HepG2 (cell line): ENCODE measurements around the gene ENGASE. TPM values are rescaled to one million over a fixed set of nuclear protein-coding genes. Genes with fewer than 3 reads are reported as not detected.

Experiments
- ATAC-seq: fragments of 200-7000 bp; cut with Tn5 transposase; 3 replicates; pipeline ENCODE4 v1.9.1; 2020; ENCODE audit warnings: mild to moderate bottlenecking, moderate library complexity
- BruUV-seq: library from RNA; stranded (reverse); fragments of 400-500 nt; replicated peaks from 2 replicates; lab custom pipeline; 2021; lab: Mats Ljungman, UMichigan
- CTCF ChIA-PET: fragments of 300-600 bp; formaldehyde crosslinking; extraction: SDS; loops from one replicate; lab custom pipeline; 2021; ENCODE audit warnings: low total read pairs, inconsistent platforms, low intra/inter-chr PET ratio; lab: Yijun Ruan, JAX
- POLR2A ChIA-PET: fragments of 350-600 bp; sonication (Branson Sonifier 250); formaldehyde crosslinking; loops from one replicate; lab custom pipeline; 2020; ENCODE audit warnings: antibody characterized with exemption, inconsistent platforms; lab: Yijun Ruan, JAX
- DNase-seq: peaks from one replicate; pipeline ENCODE4 v3.0.0-alpha.2; 2015; ENCODE audit warnings: low spot score
- FAIRE-seq: peaks from 3 replicates; lab custom pipeline; 2011; peaks lifted over from hg19 to GRCh38; lab: Jason Lieb, UNC
- H2AFZ ChIP-seq: one replicate; pipeline ENCODE4 v1.6.1; 2011; ENCODE audit warnings: low read length, inconsistent platforms
- H3K27ac ChIP-seq: fragments of 300-600 bp; 3 replicates; pipeline ENCODE4 v1.8.0; 2011; ENCODE audit warnings: mixed run types, mild to moderate bottlenecking, mixed read lengths, low read length, inconsistent platforms; ENCODE audit not compliant: insufficient read depth; ENCODE audit errors: extremely low read length
- H3K27me3 ChIP-seq, 2 experiments: fragments of 200-600 bp in 1 of 2; 2 replicates in 1 of 2; 3 replicates in 1 of 2; pipeline versions ENCODE4 v1.6.0 to v1.8.0; 2011; ENCODE audit warnings: low read length in 2 of 2, mild to moderate bottlenecking in 2 of 2, moderate library complexity in 2 of 2, inconsistent platforms in 1 of 2; ENCODE audit not compliant: insufficient read depth in 2 of 2, control insufficient read depth in 1 of 2
- H3K36me3 ChIP-seq, 2 experiments: fragments of 200-600 bp in 1 of 2; replicated peaks in 1 of 2; 2 replicates in 1 of 2; 3 replicates in 1 of 2; pipeline versions ENCODE4 v1.5.1 to v1.8.0; 2011; ENCODE audit warnings: low read length in 2 of 2, inconsistent platforms in 1 of 2; ENCODE audit not compliant: insufficient read depth in 2 of 2, control insufficient read depth in 1 of 2
- H3K4me1 ChIP-seq: 2 replicates; pipeline ENCODE4 v1.5.1; 2012; ENCODE audit warnings: low read length, inconsistent platforms; ENCODE audit not compliant: insufficient read depth
- H3K4me2 ChIP-seq: 2 replicates; pipeline ENCODE4 v1.6.0; 2011; ENCODE audit warnings: low read depth, low read length, inconsistent platforms
- H3K4me3 ChIP-seq, 3 experiments: fragments of 200-600 bp in 1 of 3; sonication (generic), shearing (Covaris generic) in 1 of 3; replicated peaks in 1 of 3; 2 replicates each; pipeline ENCODE4 v1.5.1; 2011 to 2016; ENCODE audit warnings: low read length in 3 of 3, inconsistent platforms in 2 of 3, low read depth in 2 of 3, mild to moderate bottlenecking in 2 of 3, control low read depth in 1 of 3, mixed read lengths in 1 of 3; ENCODE audit not compliant: insufficient read depth in 1 of 3
- H3K79me2 ChIP-seq: one replicate; pipeline ENCODE4 v1.6.1; 2011; ENCODE audit warnings: low read length, inconsistent platforms; ENCODE audit not compliant: insufficient read depth
- H3K9ac ChIP-seq: 2 replicates; pipeline ENCODE4 v1.6.0; 2011; ENCODE audit warnings: mild to moderate bottlenecking, low read depth, low read length, inconsistent platforms; ENCODE audit not compliant: insufficient read depth
- H3K9me3 ChIP-seq: 2 replicates; pipeline ENCODE4 v1.5.1; 2012; ENCODE audit warnings: mild to moderate bottlenecking, low read length
- H4K20me1 ChIP-seq: 2 replicates; pipeline ENCODE4 v1.6.0; 2011; ENCODE audit warnings: inconsistent platforms, mild to moderate bottlenecking, low read length, moderate library complexity; ENCODE audit not compliant: insufficient read depth
- CBFB ChIP-seq: sonication (generic); formaldehyde crosslinking; IDR thresholded peaks from 2 replicates; pipeline ENCODE4 v1.4.0; 2020; ENCODE audit warnings: missing genetic modification reagents
- GTF2F1 ChIP-seq: fragments of 150-350 bp; IDR thresholded peaks from 2 replicates; pipeline ENCODE4 v1.6.1; 2014; ENCODE audit warnings: low read length
- MTA3 ChIP-seq: sonication (generic); formaldehyde crosslinking; IDR thresholded peaks from 2 replicates; pipeline ENCODE4 v1.4.0; 2020; ENCODE audit warnings: missing genetic modification reagents
- TBL1XR1 ChIP-seq: fragments of 150-350 bp; IDR thresholded peaks from 2 replicates; pipeline ENCODE4 v1.6.1; 2014; ENCODE audit warnings: borderline replicate concordance, low read length; ENCODE audit not compliant: partially characterized antibody
- XRCC5 ChIP-seq: fragments of 200-400 bp; formaldehyde crosslinking; optimal IDR thresholded peaks from 2 replicates; pipeline ENCODE3; 2017; ENCODE audit warnings: mild to moderate bottlenecking, low read length
- YEATS2 ChIP-seq: sonication (generic); formaldehyde crosslinking; IDR thresholded peaks from 2 replicates; pipeline ENCODE4 v1.4.0; 2020; ENCODE audit warnings: missing genetic modification reagents, borderline replicate concordance
- ZFP62 ChIP-seq: sonication (generic); formaldehyde crosslinking; IDR thresholded peaks from 2 replicates; pipeline ENCODE4 v1.4.0; 2020; ENCODE audit warnings: missing genetic modification reagents
- ZNF292 ChIP-seq: sonication (generic); formaldehyde crosslinking; IDR thresholded peaks from 2 replicates; pipeline ENCODE4 v1.8.1; 2022; ENCODE audit warnings: mild to moderate bottlenecking, low read depth, missing genetic modification reagents, borderline replicate concordance
- ZNF317 ChIP-seq: sonication (generic); formaldehyde crosslinking; IDR thresholded peaks from 2 replicates; pipeline ENCODE4 v1.5.0; 2020; ENCODE audit warnings: mild to moderate bottlenecking, missing genetic modification reagents
- ZNF329 ChIP-seq: sonication (generic); formaldehyde crosslinking; IDR thresholded peaks from 2 replicates; pipeline ENCODE4 v1.9.0; 2021; ENCODE audit warnings: low read depth, mild to moderate bottlenecking, missing genetic modification reagents
- ZNF432 ChIP-seq: sonication (generic); formaldehyde crosslinking; IDR thresholded peaks from 2 replicates; pipeline ENCODE4 v1.5.0; 2020; ENCODE audit warnings: missing genetic modification reagents, mild to moderate bottlenecking, borderline replicate concordance
- ZNF562 ChIP-seq: sonication (generic); formaldehyde crosslinking; IDR thresholded peaks from 2 replicates; pipeline ENCODE4 v1.8.0; 2022; ENCODE audit warnings: missing genetic modification reagents, borderline replicate concordance
- WGBS: methylation state at CpG from one replicate; pipeline ENCODE4 v1.1.6; 2017; ENCODE audit warnings: low lambda C conversion rate; 5-methylcytosine and 5-hydroxymethylcytosine counted together
- in situ Hi-C: cut with HindIII; loops from 2 replicates; pipeline ENCODE4 v1.10.0; 2017; ENCODE audit warnings: low pct_unique_long_range_greater_than_20kb; ENCODE audit not compliant: extremely low pct_ligation_motif_present
- intact Hi-C: fragments of 100-400 bp; cut with micrococcal nuclease; formaldehyde crosslinking; loops from one replicate; pipeline ENCODE4 v1.10.0; 2022; ENCODE audit not compliant: unreplicated experiment
- polyA plus RNA-seq, 8 experiments: library from polyadenylated mRNA; depleted of rRNA in 3 of 8; stranded (reverse) in 7 of 8; unstranded in 1 of 8; fragments of >200 nt; fragmentation: Illumina TruSeq in 4 of 8; extraction: Trizol in 4 of 8; gene quantifications; 2 replicates each; pipeline versions ENCODE4 v1.2.1 to v1.2.3, GENCODE V29; 2011 to 2016; ENCODE audit warnings: low read depth in 4 of 8, missing spikeins in 1 of 8, mixed read lengths in 1 of 8; ENCODE audit not compliant: insufficient read depth in 1 of 8
- total RNA-seq, 5 experiments: library from RNA; depleted of rRNA; stranded (reverse); fragments of >200 nt; fragmentation: Illumina TruSeq; extraction: Trizol; gene quantifications; 2 replicates each; pipeline ENCODE4 v1.2.3, GENCODE V29; 2016; ENCODE audit warnings: low read depth in 1 of 5
- TF ChIP-seq, protein P1 (sequence below): sonication (generic); formaldehyde crosslinking; IDR thresholded peaks from 2 replicates; pipeline ENCODE4 v1.5.0; 2020; ENCODE audit warnings: missing genetic modification reagents
- TF ChIP-seq, protein P2 (sequence below): sonication (generic); formaldehyde crosslinking; IDR thresholded peaks from 2 replicates; pipeline ENCODE4 v1.5.0; 2020; ENCODE audit warnings: mild to moderate bottlenecking, low read depth, missing genetic modification reagents, borderline replicate concordance
- TF ChIP-seq, protein P3 (sequence below): sonication (generic); formaldehyde crosslinking; IDR thresholded peaks from 2 replicates; pipeline ENCODE4 v1.4.0; 2020; ENCODE audit warnings: missing genetic modification reagents
- TF ChIP-seq, protein P4 (sequence below): sonication (generic); formaldehyde crosslinking; IDR thresholded peaks from 2 replicates; pipeline ENCODE4 v1.9.0; 2021; ENCODE audit warnings: missing genetic modification reagents, borderline replicate concordance
- TF ChIP-seq, protein P5 (sequence below): sonication (generic); formaldehyde crosslinking; IDR thresholded peaks from 2 replicates; pipeline ENCODE4 v1.4.0; 2020; ENCODE audit warnings: missing genetic modification reagents; ENCODE audit errors: not compliant biosample characterization

Gene ENGASE
- total and polyA plus RNA-seq, 2 of the 13 experiments (the other 11 are each of a cell fraction or from before 2014, with no cell fraction given) = 10.6 to 18.1 TPM

DNA sequence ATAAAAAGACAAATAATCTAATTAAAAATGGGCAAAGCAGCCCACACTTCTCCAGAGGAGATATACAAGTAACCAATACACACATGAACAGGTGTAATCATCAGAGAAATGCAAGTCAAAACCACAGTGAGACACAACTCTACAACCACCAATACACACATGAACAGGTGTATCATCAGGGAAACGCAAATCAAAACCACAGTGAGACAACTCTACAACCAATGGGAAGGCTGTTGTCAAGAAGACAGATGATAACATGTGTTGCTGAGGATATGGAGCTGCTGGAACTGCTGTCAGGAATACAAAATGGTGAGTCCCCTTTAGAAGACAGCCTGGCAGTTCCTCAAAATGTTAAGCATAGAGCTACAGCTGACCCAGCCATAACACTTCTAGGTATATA lies 22.5 kb upstream of the ENGASE start:
- no peak for ATAC-seq
- Histone ChIP-seq H3K4me3 (no peak overlapping the region), H3K36me3 (no peaks in the 10 kb centered on the region), H3K79me2 (no peaks in the 10 kb centered on the region), H4K20me1 (no peaks in the 10 kb centered on the region; the same call in 1 of the 2 replicates), H3K27me3 (peaks cover 12 to 47% of the 10 kb centered on the region in 2 experiments), H2AFZ (no peak overlapping the region), H3K9me3 (peaks cover 16% of the 10 kb centered on the region), H3K9ac (no peak overlapping the region), H3K27ac (no peak overlapping the region), H3K4me2 (no peak overlapping the region), H3K4me1 (peaks cover 13% of the 10 kb centered on the region)
- POLR2A ChIA-PET = no interaction called here
- 0% methylated on average over 1 of the region's 1 CpG for WGBS
- in situ Hi-C loops = no loop called here
- no peak for DNase-seq
- intact Hi-C loops = no loop called here
- no TSS peak for BruUV-seq
- CTCF ChIA-PET = no interaction called here
- no peak for TF ChIP-seq ZNF432
- TF ChIP-seq ZNF562 (CRISPR knock-in tag) = no peak
- TF ChIP-seq, protein P1, sequence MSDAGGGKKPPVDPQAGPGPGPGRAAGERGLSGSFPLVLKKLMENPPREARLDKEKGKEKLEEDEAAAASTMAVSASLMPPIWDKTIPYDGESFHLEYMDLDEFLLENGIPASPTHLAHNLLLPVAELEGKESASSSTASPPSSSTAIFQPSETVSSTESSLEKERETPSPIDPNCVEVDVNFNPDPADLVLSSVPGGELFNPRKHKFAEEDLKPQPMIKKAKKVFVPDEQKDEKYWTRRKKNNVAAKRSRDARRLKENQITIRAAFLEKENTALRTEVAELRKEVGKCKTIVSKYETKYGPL (CRISPR knock-in tag) = no peak
- no peak for TF ChIP-seq ZFP62
- no peak for TF ChIP-seq XRCC5
- TF ChIP-seq, protein P2, sequence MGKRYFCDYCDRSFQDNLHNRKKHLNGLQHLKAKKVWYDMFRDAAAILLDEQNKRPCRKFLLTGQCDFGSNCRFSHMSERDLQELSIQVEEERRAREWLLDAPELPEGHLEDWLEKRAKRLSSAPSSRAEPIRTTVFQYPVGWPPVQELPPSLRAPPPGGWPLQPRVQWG (CRISPR knock-in tag) = no peak
- TF ChIP-seq GTF2F1 = no peak
- TF ChIP-seq, protein P3, sequence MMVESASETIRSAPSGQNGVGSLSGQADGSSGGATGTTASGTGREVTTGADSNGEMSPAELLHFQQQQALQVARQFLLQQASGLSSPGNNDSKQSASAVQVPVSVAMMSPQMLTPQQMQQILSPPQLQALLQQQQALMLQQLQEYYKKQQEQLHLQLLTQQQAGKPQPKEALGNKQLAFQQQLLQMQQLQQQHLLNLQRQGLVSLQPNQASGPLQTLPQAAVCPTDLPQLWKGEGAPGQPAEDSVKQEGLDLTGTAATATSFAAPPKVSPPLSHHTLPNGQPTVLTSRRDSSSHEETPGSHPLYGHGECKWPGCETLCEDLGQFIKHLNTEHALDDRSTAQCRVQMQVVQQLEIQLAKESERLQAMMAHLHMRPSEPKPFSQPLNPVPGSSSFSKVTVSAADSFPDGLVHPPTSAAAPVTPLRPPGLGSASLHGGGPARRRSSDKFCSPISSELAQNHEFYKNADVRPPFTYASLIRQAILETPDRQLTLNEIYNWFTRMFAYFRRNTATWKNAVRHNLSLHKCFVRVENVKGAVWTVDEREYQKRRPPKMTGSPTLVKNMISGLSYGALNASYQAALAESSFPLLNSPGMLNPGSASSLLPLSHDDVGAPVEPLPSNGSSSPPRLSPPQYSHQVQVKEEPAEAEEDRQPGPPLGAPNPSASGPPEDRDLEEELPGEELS (CRISPR knock-in tag) = no peak
- TF ChIP-seq ZNF317 (CRISPR knock-in tag) = no peak
- TF ChIP-seq ZNF292 (CRISPR knock-in tag) = no peak
- TF ChIP-seq, protein P4, sequence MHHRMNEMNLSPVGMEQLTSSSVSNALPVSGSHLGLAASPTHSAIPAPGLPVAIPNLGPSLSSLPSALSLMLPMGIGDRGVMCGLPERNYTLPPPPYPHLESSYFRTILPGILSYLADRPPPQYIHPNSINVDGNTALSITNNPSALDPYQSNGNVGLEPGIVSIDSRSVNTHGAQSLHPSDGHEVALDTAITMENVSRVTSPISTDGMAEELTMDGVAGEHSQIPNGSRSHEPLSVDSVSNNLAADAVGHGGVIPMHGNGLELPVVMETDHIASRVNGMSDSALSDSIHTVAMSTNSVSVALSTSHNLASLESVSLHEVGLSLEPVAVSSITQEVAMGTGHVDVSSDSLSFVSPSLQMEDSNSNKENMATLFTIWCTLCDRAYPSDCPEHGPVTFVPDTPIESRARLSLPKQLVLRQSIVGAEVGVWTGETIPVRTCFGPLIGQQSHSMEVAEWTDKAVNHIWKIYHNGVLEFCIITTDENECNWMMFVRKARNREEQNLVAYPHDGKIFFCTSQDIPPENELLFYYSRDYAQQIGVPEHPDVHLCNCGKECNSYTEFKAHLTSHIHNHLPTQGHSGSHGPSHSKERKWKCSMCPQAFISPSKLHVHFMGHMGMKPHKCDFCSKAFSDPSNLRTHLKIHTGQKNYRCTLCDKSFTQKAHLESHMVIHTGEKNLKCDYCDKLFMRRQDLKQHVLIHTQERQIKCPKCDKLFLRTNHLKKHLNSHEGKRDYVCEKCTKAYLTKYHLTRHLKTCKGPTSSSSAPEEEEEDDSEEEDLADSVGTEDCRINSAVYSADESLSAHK = no peak
- no peak for TF ChIP-seq YEATS2 (CRISPR knock-in tag)
- no peak for TF ChIP-seq CBFB (CRISPR knock-in tag)
- no peak for TF ChIP-seq ZNF329 (CRISPR knock-in tag)
- TF ChIP-seq, protein P5, sequence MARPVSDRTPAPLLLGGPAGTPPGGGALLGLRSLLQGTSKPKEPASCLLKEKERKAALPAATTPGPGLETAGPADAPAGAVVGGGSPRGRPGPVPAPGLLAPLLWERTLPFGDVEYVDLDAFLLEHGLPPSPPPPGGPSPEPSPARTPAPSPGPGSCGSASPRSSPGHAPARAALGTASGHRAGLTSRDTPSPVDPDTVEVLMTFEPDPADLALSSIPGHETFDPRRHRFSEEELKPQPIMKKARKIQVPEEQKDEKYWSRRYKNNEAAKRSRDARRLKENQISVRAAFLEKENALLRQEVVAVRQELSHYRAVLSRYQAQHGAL = no peak
- no peak for TF ChIP-seq MTA3 (CRISPR knock-in tag)
- no peak for TF ChIP-seq TBL1XR1
- no peak for FAIRE-seq
